IPS DF 4.7 (cell line): Measurements from ENCODE around the gene HAUS6.
"Not testable (repeated sequence)": the region's sequence is repeated elsewhere in the genome, so short reads cannot be mapped to it uniquely, and the experiment has no call there.

ENCODE experiments used
- DNase-seq: peaks from one replicate; pipeline ENCODE4 v3.0.0-alpha.2; 2013; ENCODE audit warnings: low spot score; ENCODE audit errors: extremely low read depth

The HAUS6 gene, protein sequence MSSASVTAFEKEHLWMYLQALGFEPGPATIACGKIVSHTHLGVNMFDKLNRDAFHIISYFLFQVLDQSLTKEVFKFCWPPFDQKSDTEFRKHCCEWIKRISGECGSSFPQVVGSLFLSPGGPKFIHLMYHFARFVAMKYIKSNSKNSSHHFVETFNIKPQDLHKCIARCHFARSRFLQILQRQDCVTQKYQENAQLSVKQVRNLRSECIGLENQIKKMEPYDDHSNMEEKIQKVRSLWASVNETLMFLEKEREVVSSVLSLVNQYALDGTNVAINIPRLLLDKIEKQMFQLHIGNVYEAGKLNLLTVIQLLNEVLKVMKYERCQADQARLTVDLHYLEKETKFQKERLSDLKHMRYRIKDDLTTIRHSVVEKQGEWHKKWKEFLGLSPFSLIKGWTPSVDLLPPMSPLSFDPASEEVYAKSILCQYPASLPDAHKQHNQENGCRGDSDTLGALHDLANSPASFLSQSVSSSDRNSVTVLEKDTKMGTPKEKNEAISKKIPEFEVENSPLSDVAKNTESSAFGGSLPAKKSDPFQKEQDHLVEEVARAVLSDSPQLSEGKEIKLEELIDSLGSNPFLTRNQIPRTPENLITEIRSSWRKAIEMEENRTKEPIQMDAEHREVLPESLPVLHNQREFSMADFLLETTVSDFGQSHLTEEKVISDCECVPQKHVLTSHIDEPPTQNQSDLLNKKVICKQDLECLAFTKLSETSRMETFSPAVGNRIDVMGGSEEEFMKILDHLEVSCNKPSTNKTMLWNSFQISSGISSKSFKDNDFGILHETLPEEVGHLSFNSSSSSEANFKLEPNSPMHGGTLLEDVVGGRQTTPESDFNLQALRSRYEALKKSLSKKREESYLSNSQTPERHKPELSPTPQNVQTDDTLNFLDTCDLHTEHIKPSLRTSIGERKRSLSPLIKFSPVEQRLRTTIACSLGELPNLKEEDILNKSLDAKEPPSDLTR

DNA sequence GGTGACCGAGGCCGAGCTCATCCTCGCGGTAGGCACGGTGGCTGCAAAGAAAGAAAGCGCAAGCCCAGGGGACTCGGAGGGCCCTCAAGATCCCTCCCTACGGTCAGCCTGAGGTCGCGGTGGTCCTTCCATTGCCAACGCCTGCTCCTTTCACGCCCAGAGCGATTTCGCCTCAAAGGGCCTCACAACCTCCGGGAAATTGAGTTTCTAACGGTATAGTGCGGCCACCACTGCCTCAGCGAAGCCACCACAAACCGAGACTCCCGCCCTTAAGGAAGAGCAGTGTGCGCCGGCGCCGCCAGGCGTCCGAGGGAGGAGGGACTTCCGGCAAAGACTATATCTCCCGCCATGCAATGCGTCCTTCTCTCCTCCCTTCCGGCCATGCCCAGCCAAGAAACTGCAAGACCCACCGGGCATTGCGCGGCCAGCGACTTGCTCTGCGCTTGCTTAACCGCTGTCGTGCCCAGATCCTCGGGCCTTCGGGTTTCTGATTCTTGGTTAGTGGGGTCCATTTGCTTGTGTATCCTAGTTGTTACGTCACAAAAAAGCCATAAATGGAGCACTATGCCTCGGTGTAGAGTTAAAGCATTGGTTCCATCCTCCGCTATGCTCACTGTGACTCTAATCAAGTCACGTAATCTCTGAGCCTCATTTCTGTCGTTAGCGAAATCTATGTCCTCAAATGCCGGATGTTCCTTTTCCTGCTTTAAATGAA, at the start of gene HAUS6:
HAUS6 (minus strand) TSS at position 274 of the 715 bp plus-strand sequence; CDS start at position 21, 253 bp downstream.
- DNase-seq = peak; percentile 91

GRCh38 chr9:19152160-19152498, 49.4 kb upstream of the HAUS6 start:
- not testable (repeated sequence) for DNase-seq

DNA sequence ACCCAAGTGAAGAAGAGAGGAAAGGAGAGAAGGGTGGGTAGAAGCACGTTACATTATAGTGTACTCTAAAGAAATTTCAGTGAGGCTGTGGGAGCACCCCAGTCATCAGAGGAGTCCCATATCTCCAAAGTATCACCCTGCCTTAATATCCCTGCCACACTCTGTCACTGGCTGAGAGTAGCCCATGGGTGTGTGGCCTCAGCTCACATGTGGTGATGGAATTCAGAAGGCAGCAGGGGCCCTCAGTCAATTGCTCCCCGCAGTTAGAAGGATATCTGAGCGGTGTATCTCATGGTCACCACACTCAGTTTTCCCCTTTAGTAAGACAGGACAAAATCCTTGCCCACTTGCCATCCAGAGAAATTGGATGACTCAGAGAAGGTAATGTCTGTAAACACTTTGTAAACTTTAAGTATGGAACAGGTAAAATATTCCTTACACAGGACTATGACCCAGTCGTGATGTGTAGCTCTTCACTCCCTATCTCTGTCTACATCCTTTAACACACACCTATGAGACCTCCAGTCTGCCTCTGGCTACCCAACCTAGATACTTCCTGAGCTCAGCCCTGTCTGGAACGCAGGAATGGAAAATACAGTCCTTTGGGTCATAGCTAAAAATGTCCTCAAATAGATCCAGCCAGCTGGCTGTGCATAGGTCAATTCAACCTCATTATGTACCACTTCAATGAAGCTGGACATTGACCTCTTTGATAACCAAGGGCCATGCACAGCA, 48.9 kb upstream of the HAUS6 start:
- DNase-seq = no peak

GRCh38 chr9:19149230-19149629, 46.5 kb upstream of the HAUS6 start:
- no peak for DNase-seq

- DNase-seq = no peak
These were observed 45.5 kb upstream of the HAUS6 start for GRCh38 chr9:19148187-19148586.

GRCh38 chr9:19146441-19147024, 43.8 kb upstream of the HAUS6 start:
- DNase-seq = no peak

GRCh38 chr9:19145881-19146280, 43.2 kb upstream of the HAUS6 start:
- DNase-seq = no peak

DNA sequence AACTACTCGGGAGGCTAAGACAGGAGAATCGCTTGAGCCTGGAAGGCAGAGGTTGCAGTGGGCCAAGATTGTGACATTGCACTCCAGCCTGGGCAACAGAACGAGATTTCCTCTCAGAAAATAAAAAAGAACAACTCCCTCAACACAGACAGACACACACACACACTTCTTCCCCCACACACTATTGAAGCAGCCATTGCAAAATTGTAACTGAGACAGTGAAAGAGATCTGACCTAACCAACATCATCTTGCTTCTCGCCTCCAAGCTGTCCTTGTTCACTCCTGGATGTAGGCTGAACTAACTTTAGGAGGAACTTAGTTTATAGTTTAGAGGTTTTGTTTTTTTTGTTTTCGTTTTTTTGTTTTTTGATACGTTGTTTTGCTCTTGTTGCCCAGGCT, 37.6 kb upstream of the HAUS6 start:
- DNase-seq = no peak

DNA sequence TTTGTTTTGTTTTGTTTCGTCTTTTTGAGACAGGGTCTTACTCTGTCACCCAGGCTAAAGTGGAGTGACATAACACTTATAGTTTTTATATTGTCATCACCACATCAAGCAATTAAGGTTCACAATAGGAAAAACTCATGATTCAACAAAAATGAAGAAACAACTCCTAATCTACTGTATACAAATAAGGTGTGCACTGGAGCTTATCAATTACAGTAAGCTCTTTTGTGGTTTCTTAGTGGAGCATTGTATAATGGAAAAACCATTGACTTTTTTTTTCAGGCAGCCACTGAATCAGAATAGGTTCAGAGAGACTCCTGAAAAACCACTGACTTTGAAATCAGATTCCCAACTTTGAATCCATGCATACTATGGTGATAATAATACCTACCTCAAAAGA, 35.4 kb upstream of the HAUS6 start:
- DNase-seq = no peak

DNA sequence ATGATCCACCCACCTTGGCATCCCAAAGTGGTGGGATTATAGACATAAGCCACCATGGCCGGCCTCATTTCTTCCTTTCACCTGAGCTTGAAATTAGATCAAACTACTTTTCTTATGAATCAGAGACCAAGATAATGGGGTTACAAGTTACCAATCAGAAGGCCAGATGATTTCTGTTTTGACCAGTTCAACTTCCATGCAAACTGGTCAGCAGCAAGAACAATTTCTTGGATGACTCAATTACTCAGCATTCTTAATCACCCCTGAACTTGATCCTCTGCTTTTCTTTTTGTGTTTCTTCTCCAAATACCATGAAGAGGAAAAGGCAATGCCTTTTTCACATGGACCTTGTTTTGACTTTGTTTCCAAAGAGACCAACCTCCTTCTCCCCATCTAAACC, 34.6 kb upstream of the HAUS6 start:
- no peak for DNase-seq

GRCh38 chr9:19136129-19136528, 33.4 kb upstream of the HAUS6 start:
- DNase-seq = no peak

DNA sequence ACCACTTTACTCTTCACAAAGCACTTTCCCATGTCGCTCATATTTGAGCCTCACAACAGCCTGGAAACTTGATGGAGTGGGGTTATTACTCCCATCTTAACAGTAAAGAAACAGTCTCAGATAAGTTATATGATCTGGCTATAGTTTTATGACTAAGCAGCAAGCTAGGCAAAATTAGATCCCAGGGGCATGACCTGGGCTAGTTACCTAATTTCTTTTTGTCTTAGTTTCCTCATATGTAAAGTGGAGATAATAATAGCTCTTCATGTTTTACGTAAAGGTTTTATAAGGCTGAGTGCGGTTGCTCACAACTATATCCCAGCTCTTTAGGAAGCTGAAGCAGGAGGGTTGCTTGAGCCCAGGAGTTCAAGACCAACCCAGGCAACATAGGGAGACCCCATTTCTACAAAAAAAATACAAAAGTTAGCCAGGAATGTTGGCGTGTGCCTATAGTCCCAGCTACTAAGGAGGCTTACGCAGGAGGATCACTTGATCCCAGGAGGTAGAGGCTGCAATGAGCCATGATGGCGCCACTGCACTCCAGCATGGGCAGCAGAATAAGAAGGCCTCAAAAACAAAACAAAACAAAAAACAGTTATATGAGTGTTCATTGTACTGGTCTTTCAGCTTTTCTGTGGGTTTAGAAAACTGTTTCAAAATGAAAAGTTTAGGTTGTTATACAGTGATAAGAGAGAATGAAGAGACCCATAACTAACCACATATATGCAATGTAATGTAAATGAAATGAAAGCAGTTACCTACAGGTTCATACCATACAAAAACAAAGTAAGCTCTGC, 31.0 kb upstream of the HAUS6 start:
- no peak for DNase-seq

- no peak for DNase-seq
These were observed 27.7 kb upstream of the HAUS6 start for GRCh38 chr9:19130436-19130835.

- DNase-seq = no peak
These were observed 25.3 kb upstream of the HAUS6 start for GRCh38 chr9:19127871-19128500.

DNA sequence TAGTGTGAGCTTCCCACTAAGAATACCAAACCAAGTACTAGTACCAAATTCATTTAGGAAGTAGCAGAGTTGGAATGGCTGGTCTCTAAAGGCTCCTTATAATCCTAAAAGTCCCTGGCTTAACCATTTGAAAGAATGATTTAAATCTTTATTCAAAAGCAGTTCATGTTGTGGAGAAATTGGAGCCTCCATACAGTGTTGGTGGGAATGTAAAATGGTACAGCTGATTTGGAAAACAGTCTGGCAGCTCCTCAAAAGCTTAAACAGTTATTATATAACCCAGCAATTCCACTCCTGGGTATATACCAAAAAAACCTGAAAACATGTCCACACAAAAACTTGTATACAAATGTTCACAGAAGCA, 21.7 kb upstream of the HAUS6 start:
- DNase-seq = no peak

GRCh38 chr9:19122490-19123042, 19.9 kb upstream of the HAUS6 start:
- no peak for DNase-seq

- no peak for DNase-seq
These were observed 18.2 kb upstream of the HAUS6 start for GRCh38 chr9:19120877-19121276.

DNA sequence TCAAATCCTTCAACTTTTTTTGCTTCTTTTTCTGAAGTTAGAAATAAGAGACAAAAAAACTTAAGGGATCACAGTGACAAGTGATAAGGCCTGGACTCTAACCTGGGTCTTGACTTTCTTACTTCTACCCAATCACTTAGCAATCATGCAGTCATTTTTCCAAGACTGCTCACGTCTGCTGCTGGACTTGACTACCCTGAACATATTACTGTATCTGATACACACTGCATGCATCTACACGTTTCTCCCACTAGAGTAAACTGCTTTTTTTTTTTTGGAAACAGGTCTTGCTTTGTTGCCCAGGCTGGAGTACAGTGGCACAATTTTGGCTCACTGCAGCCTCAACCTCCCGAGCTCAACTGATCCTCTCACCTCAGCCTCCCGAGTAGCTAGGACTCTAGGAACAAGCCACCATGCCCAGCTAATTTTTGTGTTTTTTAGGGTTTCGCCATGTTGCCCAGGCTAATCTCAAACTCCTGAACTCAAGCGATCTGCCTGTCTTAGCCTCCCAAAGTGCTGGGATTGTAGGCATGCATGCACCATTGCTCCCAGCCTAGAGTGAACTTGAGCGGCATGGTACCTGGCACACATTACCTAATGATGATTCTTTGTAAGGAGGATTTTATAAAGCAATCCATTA, 17.2 kb upstream of the HAUS6 start:
- DNase-seq = no peak

- no peak for DNase-seq
These were observed 16.5 kb upstream of the HAUS6 start for GRCh38 chr9:19119246-19119645.
